Hypothalamus (tissue), 51 donors: ENCODE results near the gene DPF1.

ENCODE experiments used
- DNase-seq, 51 donors: peaks; one replicate each; lab custom pipeline; 2025; lab: John Stamatoyannopoulos, UW

Gene DPF1

GRCh38 chr19:38173291-38174041 lies 50.6 kb downstream of the DPF1 start:
- DNase-seq, result peak in 50 of 51 donors; percentile 6 to 96 (median 86)

DNA sequence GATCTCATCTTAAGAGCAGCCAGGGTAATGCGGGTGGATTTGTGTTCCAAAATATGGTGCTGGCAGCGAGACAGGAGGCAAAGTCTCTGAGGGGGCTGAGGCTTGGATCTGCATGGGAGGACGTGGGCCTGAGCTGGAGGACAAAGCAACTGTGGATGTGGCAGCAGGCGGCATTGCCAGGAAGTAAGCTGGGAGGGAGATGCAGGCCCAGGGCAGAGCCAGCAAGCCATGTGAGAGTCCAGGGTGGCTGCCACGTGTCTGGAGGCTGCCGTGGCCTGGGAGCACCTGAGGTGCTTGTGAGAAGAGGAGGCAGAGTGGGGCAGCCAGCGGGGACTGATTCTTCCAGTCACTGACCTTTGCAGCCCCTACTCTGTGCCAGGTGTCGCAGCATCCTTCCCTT lies 52.0 kb downstream of the DPF1 start:
- peak in 17 of 51 donors; percentile 7 to 42 (median 17) for DNase-seq

DNA sequence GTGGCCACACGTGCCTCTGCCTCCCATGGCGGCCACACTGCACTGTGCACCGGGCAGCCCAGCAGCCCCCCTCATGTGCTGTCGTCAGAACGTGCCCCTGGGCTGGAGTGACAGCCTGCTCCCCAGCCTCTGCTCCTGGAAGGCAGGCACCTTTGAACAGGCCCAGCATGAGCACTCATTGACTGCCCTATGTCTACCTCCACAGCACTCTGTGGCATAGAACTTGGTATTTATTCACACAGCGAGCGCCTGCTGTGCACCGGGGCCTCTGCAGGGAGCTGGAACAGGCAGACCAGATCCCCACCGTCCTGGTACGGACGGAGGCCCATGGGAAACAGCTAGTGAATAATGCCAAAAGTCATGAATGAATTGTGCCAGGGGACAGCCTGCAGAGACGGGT lies 53.7 kb downstream of the DPF1 start:
- peak in 1 of 51 donors; percentile 9 for DNase-seq

GRCh38 chr19:38168637-38169036 lies 55.4 kb downstream of the DPF1 start:
- peak in 1 of 51 donors; percentile 33 for DNase-seq

GRCh38 chr19:38165335-38165734 lies 58.7 kb downstream of the DPF1 start:
- no peak for DNase-seq

- no peak for DNase-seq
Measured at GRCh38 chr19:38164526-38164925, 59.5 kb downstream of the DPF1 start.

- no peak for DNase-seq
Measured at GRCh38 chr19:38163419-38164290, 60.4 kb downstream of the DPF1 start.

DNA sequence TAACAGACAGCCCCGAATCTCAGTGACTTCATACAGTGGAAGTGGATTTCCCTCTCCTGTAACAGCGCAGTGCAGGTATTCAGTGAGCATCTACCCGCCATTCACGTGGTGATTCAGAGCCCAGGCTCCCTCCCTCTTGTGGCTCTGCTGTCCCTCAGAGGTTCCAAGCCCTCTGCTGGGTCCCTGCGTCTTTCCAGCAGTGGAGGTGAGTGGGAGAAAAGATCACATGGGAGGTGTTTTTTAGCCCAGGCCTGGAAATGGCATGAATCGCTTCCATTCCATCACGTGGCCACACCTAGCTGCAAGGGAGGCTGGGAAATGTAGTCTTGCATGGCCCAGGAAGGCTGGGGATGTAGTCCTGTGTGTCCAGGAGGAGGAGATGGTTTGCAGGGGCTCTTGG lies 61.4 kb downstream of the DPF1 start:
- DNase-seq, result no peak

DNA sequence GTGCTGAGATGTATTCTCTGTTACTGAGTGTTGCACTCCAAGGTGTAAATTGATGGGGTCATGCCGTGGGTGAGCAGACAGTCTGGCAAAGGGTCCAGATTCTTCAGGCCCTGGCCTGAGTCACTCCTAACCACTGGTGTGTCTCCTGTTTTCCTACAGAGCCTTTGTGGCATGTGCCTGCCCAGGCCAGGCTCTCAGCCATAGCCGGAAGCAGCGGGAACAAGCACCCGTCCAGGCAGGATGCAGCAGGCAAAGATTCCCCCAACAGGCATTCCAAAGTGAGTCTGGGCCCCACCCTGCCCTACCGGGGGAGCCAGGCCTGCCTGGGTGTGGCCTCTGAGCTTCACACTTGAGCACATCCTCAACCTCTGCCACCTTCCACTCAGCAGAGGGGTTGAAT lies 61.9 kb downstream of the DPF1 start:
- DNase-seq, result no peak
